ENCODE data around the gene IGSF6.
"Not testable (repeated sequence)": the region's sequence is repeated elsewhere in the genome, so short reads cannot be mapped to it uniquely, and the experiment has no call there.

The IGSF6 gene

DNA sequence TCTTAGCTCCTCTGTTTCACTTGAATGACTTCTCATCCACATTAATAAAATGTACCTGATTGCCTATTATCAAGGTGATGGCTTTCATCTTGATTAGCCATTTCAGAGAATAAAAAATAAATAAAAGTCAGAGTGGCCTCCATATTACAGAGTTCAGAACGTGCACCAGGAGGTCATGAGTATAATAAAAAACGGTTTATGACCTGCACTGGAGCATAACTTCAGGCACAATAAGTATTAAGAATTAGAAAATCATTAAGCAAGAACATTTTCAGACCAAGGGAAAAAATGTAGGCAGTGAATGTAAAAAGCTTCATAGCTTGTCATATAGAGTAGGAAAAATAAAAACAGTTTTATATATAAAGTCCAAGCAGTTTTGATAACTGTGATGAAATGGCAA is 41.6 kb downstream of the IGSF6 start:
- H3K4me3 ChIP-seq (replicated peaks; ENCODE audit: low read depth, low read length) = no peak overlapping the region
- TF ChIP-seq, protein P1, sequence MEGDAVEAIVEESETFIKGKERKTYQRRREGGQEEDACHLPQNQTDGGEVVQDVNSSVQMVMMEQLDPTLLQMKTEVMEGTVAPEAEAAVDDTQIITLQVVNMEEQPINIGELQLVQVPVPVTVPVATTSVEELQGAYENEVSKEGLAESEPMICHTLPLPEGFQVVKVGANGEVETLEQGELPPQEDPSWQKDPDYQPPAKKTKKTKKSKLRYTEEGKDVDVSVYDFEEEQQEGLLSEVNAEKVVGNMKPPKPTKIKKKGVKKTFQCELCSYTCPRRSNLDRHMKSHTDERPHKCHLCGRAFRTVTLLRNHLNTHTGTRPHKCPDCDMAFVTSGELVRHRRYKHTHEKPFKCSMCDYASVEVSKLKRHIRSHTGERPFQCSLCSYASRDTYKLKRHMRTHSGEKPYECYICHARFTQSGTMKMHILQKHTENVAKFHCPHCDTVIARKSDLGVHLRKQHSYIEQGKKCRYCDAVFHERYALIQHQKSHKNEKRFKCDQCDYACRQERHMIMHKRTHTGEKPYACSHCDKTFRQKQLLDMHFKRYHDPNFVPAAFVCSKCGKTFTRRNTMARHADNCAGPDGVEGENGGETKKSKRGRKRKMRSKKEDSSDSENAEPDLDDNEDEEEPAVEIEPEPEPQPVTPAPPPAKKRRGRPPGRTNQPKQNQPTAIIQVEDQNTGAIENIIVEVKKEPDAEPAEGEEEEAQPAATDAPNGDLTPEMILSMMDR (IDR thresholded peaks at IDR 0.05; ENCODE audit: low read length, missing control alignments) = no peak
- DNase-seq (ENCODE audit: low read depth) = no peak

DNA sequence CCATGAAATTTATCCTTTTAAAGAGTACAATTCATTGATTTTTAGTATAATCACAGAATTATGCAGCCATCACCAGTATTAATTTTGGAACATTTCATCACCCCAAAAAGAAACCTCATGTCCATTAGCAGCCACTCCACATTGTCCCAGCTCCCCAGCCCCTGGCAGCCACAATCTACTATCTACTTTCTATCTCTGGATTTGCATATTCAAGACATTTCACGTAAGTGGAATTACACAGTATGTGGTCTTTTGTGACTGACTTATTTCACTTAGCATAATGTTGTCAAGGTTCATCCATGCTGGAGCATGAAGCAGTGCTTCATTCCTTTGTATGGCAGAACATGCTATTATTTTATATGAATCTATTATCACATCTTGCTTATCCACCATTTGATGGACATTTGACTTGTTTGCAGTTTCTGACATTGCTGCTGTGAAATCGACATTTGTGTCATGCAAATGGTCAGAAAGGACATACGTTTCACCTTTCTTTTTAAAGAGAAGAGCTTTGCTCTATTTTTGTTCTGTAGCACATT is 42.3 kb downstream of the IGSF6 start:
- H3K4me3 ChIP-seq (replicated peaks; ENCODE audit: low read depth, low read length) = no peak overlapping the region
- no peak for DNase-seq (ENCODE audit: low read depth)
- TF ChIP-seq, protein P1 (IDR thresholded peaks at IDR 0.05; ENCODE audit: low read length, missing control alignments) = no peak

- H3K4me3 ChIP-seq (replicated peaks; ENCODE audit: low read depth, low read length) = no peak overlapping the region
- DNase-seq (ENCODE audit: low read depth) = peak; percentile 11
- TF ChIP-seq, protein P1 (IDR thresholded peaks at IDR 0.05; ENCODE audit: low read length, missing control alignments) = no peak
Observed at GRCh38 chr16:21608639-21609328, 43.6 kb downstream of the IGSF6 start.

DNA sequence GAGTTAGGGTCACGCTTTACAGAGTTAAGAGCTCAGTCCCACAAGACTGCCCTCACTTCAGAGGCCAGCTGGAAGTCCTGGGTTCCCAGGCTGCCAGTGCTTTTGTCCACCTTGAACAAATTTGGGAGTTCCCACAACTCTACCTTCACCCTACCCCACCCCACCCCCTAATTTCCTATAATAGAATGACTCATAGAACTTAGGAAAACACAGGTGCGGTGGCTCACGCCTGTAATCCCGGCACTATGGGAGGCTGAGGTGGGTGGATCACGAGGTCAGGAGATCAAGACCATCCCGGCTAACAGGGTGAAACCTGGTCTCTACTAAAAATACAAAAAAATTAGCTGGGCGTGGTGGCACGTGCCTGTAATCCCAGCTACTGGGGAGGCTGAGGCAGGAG is 46.6 kb downstream of the IGSF6 start:
- not testable (repeated sequence) for H3K4me3 ChIP-seq (replicated peaks; ENCODE audit: low read depth, low read length); DNase-seq (ENCODE audit: low read depth)

DNA sequence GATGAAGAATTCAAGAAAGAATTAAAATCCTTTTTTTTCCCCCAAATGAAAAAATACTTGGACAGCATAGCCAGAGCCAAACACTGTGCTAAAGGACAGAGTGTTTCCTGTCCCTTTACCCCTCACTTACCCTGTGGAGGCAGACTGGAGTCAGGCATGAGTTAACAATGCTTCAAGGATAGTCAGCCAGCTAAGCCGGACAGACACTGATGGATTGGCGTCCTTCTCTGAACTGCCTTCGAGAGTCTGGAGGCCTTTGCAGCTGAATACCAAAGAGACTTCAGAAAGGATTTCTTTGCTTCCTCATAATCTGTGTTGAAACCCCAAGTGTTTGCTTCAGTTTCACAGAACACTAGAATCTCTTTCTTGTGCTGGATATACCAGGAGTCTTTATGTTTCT is 48.5 kb downstream of the IGSF6 start:
- H3K4me3 ChIP-seq (replicated peaks; ENCODE audit: low read depth, low read length) = no peak overlapping the region
- DNase-seq (ENCODE audit: low read depth) = peak; percentile 28
- TF ChIP-seq, protein P1 (IDR thresholded peaks at IDR 0.05; ENCODE audit: low read length, missing control alignments) = no peak

- no peak overlapping the region for H3K4me3 ChIP-seq (replicated peaks; ENCODE audit: low read depth, low read length)
- TF ChIP-seq, protein P1 (IDR thresholded peaks at IDR 0.05; ENCODE audit: low read length, missing control alignments) = no peak
Observed at GRCh38 chr16:21602785-21603184, 49.6 kb downstream of the IGSF6 start.

GRCh38 chr16:21600031-21600773 is 52.2 kb downstream of the IGSF6 start:
- H3K4me3 ChIP-seq (replicated peaks; ENCODE audit: low read depth, low read length) = peak overlapping the region; percentile 76
- DNase-seq (ENCODE audit: low read depth) = peak; percentile 44

More at GRCh38 chr16:21602785-21603184, 49.6 kb downstream of the IGSF6 start:
- DNase-seq (ENCODE audit: low read depth) = no peak

More at GRCh38 chr16:21600031-21600773, 52.2 kb downstream of the IGSF6 start:
- TF ChIP-seq, protein P1 (IDR thresholded peaks at IDR 0.05; ENCODE audit: low read length, missing control alignments) = no peak
